GM12878 (cell line): Measurements from ENCODE around the gene MTRR. TPM values are rescaled to one million over a fixed set of nuclear protein-coding genes. Genes with fewer than 3 reads are reported as not detected.

ENCODE experiments used
- ATAC-seq: fragments of 200-7000 bp; cut with Tn5 transposase; 3 replicates; pipeline ENCODE4 v1.9.1; 2020; ENCODE audit warnings: mild to moderate bottlenecking, moderate library complexity
- BruUV-seq: library from RNA; stranded (reverse); fragments of 400-500 nt; replicated peaks from 2 replicates; lab custom pipeline; 2021; lab: Mats Ljungman, UMichigan
- CTCF ChIA-PET: fragments of 300-600 bp; sonication (Branson Sonifier 250); formaldehyde crosslinking; extraction: SDS; loops from one replicate; lab custom pipeline; 2021; ENCODE audit warnings: inconsistent platforms; lab: Yijun Ruan, JAX
- POLR2A ChIA-PET: fragments of 350-600 bp; formaldehyde crosslinking; extraction: SDS; loops from one replicate; lab custom pipeline; 2021; ENCODE audit warnings: inconsistent platforms; lab: Charles Lee
- RAD21 ChIA-PET: fragments of 300-600 bp; sonication (Branson Sonifier 250); formaldehyde crosslinking; loops from one replicate; lab custom pipeline; 2023; ENCODE audit warnings: antibody characterized with exemption; ENCODE audit not compliant: unreplicated experiment; lab: Charles Lee
- SMC1A ChIA-PET: fragments of 300-600 bp; sonication (Branson Sonifier 250); formaldehyde crosslinking; loops from one replicate; lab custom pipeline; 2023; ENCODE audit not compliant: unreplicated experiment, uncharacterized antibody; lab: Charles Lee
- DNase-seq: peaks from one replicate; pipeline ENCODE4 v3.0.0-alpha.2; 2011; ENCODE audit warnings: low read depth, low spot score
- FAIRE-seq: peaks from 3 replicates; lab custom pipeline; 2011; peaks lifted over from hg19 to GRCh38; lab: Jason Lieb, UNC
- H2AFZ ChIP-seq: 2 replicates; pipeline ENCODE4 v1.6.0; 2011; ENCODE audit warnings: low read depth, low read length, control low read depth; ENCODE audit not compliant: control insufficient read depth
- H3K27ac ChIP-seq: 2 replicates; pipeline ENCODE4 v1.5.1; 2011; ENCODE audit warnings: control low read depth; ENCODE audit not compliant: control insufficient read depth, insufficient read depth
- H3K27me3 ChIP-seq, 2 experiments: replicated peaks in 1 of 2; 2 replicates each; pipeline versions ENCODE4 v1.6.0 to v1.6.1; 2011; ENCODE audit warnings: low read length in 1 of 2; ENCODE audit not compliant: control insufficient read depth in 2 of 2, insufficient read depth in 2 of 2
- H3K36me3 ChIP-seq, 2 experiments: 2 replicates each; pipeline ENCODE4 v1.5.1; 2011; ENCODE audit warnings: low read length in 1 of 2; ENCODE audit not compliant: control insufficient read depth in 2 of 2, insufficient read depth in 2 of 2
- H3K4me1 ChIP-seq: 2 replicates; pipeline ENCODE4 v1.6.1; 2011; ENCODE audit warnings: mild to moderate bottlenecking, low read length, moderate library complexity, mixed read lengths; ENCODE audit not compliant: control insufficient read depth, insufficient read depth
- H3K4me2 ChIP-seq: 2 replicates; pipeline ENCODE4 v1.6.0; 2011; ENCODE audit warnings: control low read depth; ENCODE audit not compliant: control insufficient read depth, insufficient read depth
- H3K4me3 ChIP-seq: fragments of 200-600 bp; sonication (generic); 2 replicates; pipeline ENCODE4 v1.5.1; 2016
- H3K79me2 ChIP-seq: 2 replicates; pipeline ENCODE4 v1.6.0; 2011; ENCODE audit warnings: low read length; ENCODE audit not compliant: control insufficient read depth, insufficient read depth
- H3K9ac ChIP-seq: 2 replicates; pipeline ENCODE4 v1.8.0; 2011; ENCODE audit warnings: low read length, control low read depth, mixed read lengths; ENCODE audit not compliant: control insufficient read depth, insufficient read depth
- H3K9me3 ChIP-seq: replicated peaks from 3 replicates; pipeline ENCODE4 v1.5.1; 2011; ENCODE audit warnings: mild to moderate bottlenecking, low read length; ENCODE audit not compliant: control insufficient read depth, insufficient read depth
- H4K20me1 ChIP-seq: 2 replicates; pipeline ENCODE4 v1.6.0; 2011; ENCODE audit not compliant: control insufficient read depth, insufficient read depth
- CTCF ChIP-seq, 3 experiments: IDR thresholded peaks in 2 of 3; conservative IDR thresholded peaks in 1 of 3; 2 replicates each; pipeline ENCODE4 v1.5.1; 2011; ENCODE audit warnings: low read depth in 3 of 3, low read length in 3 of 3, mild to moderate bottlenecking in 3 of 3, control low read depth in 2 of 3, moderate library complexity in 2 of 3, inconsistent platforms in 1 of 3, mixed read lengths in 1 of 3; ENCODE audit not compliant: control insufficient read depth in 2 of 3, insufficient read depth in 1 of 3; ENCODE audit errors: extremely low read depth in 1 of 3
- E2F4 ChIP-seq: IDR thresholded peaks from 2 replicates; pipeline ENCODE4 v1.6.1; 2012; ENCODE audit warnings: low read depth, low read length, improper control_type of control experiment
- EGR1 ChIP-seq, 2 experiments: IDR thresholded peaks; 1 replicate in 1 of 2; 2 replicates in 1 of 2; pipeline ENCODE4 v1.6.1; 2011 to 2012; ENCODE audit warnings: low read depth in 2 of 2, low read length in 2 of 2, borderline replicate concordance in 1 of 2, mild to moderate bottlenecking in 1 of 2, moderate library complexity in 1 of 2
- ELK1 ChIP-seq: IDR thresholded peaks from 2 replicates; pipeline ENCODE4 v1.6.1; 2012; ENCODE audit warnings: low read depth, low read length, improper control_type of control experiment
- FOXM1 ChIP-seq: IDR thresholded peaks from 2 replicates; pipeline ENCODE4 v1.6.1; 2012; ENCODE audit warnings: low read depth, mild to moderate bottlenecking, inconsistent platforms, low read length, moderate library complexity
- GABPA ChIP-seq: IDR thresholded peaks from 2 replicates; pipeline ENCODE4 v1.6.1; 2014; ENCODE audit warnings: antibody characterized with exemption, low read depth, mild to moderate bottlenecking, inconsistent platforms
- IKZF2 ChIP-seq, 2 experiments: fragments of 450-650 bp; IDR thresholded peaks; 2 replicates each; pipeline ENCODE4 v1.6.1; 2017; ENCODE audit warnings: mild to moderate bottlenecking in 2 of 2, moderate library complexity in 2 of 2
- IRF5 ChIP-seq: fragments of 450-650 bp; IDR thresholded peaks from 2 replicates; pipeline ENCODE4 v1.6.1; 2017; ENCODE audit warnings: borderline replicate concordance
- KDM1A ChIP-seq: fragments of 200-600 bp; sonication (generic); IDR thresholded peaks from 2 replicates; pipeline ENCODE4 v1.6.1; 2016; ENCODE audit warnings: borderline replicate concordance
- MAX ChIP-seq: IDR thresholded peaks from 2 replicates; pipeline ENCODE4 v1.6.1; 2012; ENCODE audit warnings: low read depth, low read length, improper control_type of control experiment
- RUNX3 ChIP-seq: IDR thresholded peaks from 2 replicates; pipeline ENCODE4 v1.6.1; 2012; ENCODE audit warnings: low read length, inconsistent platforms
- SMAD5 ChIP-seq: IDR thresholded peaks from 2 replicates; pipeline ENCODE4 v1.6.1; 2016; ENCODE audit warnings: antibody characterized with exemption, low read depth
- SMC3 ChIP-seq: IDR thresholded peaks from 2 replicates; pipeline ENCODE4 v1.6.1; 2011; ENCODE audit warnings: low read length, improper control_type of control experiment, borderline replicate concordance
- SUPT20H ChIP-seq: IDR thresholded peaks from 2 replicates; pipeline ENCODE4 v1.6.1; 2011; ENCODE audit warnings: low read depth, mild to moderate bottlenecking, low read length, moderate library complexity, borderline replicate concordance; ENCODE audit not compliant: control insufficient read depth
- TCF7 ChIP-seq: IDR thresholded peaks from 2 replicates; pipeline ENCODE4 v1.6.1; 2014; ENCODE audit warnings: antibody characterized with exemption, borderline replicate concordance
- ZBTB11 ChIP-seq: fragments of 450-650 bp; formaldehyde crosslinking; IDR thresholded peaks from 2 replicates; pipeline ENCODE4 v1.5.0; 2022; ENCODE audit warnings: mild to moderate bottlenecking, missing genetic modification characterization
- WGBS: methylation state at CpG from one replicate; pipeline ENCODE4 v1.1.6; 2016; ENCODE audit warnings: low lambda C conversion rate; ENCODE audit not compliant: insufficient replicate concordance, insufficient coverage; ENCODE audit errors: missing lambda C conversion rate; 5-methylcytosine and 5-hydroxymethylcytosine counted together
- in situ Hi-C: fragments of 300-500 bp; cut with MboI; formaldehyde crosslinking; loops from 9 replicates; pipeline ENCODE4 v1.14.3; 2018; ENCODE audit warnings: mixed read lengths
- intact Hi-C: fragments of 100-400 bp; cut with micrococcal nuclease; formaldehyde crosslinking; loops from one replicate; pipeline ENCODE4 v1.14.2; 2022; ENCODE audit not compliant: unreplicated experiment
- polyA plus RNA-seq, 11 experiments: library from polyadenylated mRNA; depleted of rRNA in 4 of 11; unstranded in 6 of 11; stranded (reverse) in 5 of 11; fragments of >200 nt; fragmentation: Nextera tagmentation in 4 of 11; fragmentation: Illumina TruSeq in 1 of 11; extraction: Ambion mirVana in 4 of 11; extraction: Trizol in 1 of 11; gene quantifications; 1 replicate in 1 of 11; 2 replicates in 10 of 11; pipeline versions ENCODE4 v1.2.1 to v1.2.3, GENCODE V29; 2011 to 2016; ENCODE audit warnings: inconsistent platforms in 2 of 11, missing spikeins in 2 of 11, low read depth in 1 of 11
- total RNA-seq, 4 experiments: library from RNA; depleted of rRNA in 3 of 4; stranded (reverse); fragments of >200 nt in 3 of 4; fragmentation: Illumina TruSeq in 1 of 4; extraction: Trizol in 1 of 4; gene quantifications; 2 replicates each; pipeline versions ENCODE4 v1.2.1 to v1.2.3, GENCODE V29; 2013 to 2021

Gene MTRR
- total and polyA plus RNA-seq, 10 of the 15 experiments (the other 5 are each of a cell fraction or from before 2014, with no cell fraction given): 13.8 to 76.9 (median 38.0) TPM

GRCh38 chr5:7851240-7851592, 17.7 kb upstream of the MTRR start:
- no peak overlapping the region for H3K4me2 ChIP-seq
- no peaks in the 10 kb centered on the region for H3K79me2 ChIP-seq
- no TSS peak for BruUV-seq
- H3K4me3 ChIP-seq: no peak overlapping the region
- no peak for DNase-seq
- intact Hi-C loops: no loop called here
- H3K9ac ChIP-seq: no peak overlapping the region
- no peaks in the 10 kb centered on the region for H3K4me1 ChIP-seq
- ATAC-seq: no peak
- H3K27ac ChIP-seq: no peak overlapping the region
- no peaks in the 10 kb centered on the region for H3K36me3 ChIP-seq
- RAD21 ChIA-PET: no interaction called here
- no peaks in the 10 kb centered on the region; the same call in 2 of the 3 replicates for H3K9me3 ChIP-seq
- FAIRE-seq: no peak
- no peak overlapping the region for H2AFZ ChIP-seq
- POLR2A ChIA-PET: no interaction called here
- SMC1A ChIA-PET: no interaction called here
- in situ Hi-C loops: no loop called here
- H3K27me3 ChIP-seq: peaks cover 6 to 9% of the 10 kb centered on the region in 2 experiments; a peak in 3 of 4 replicates
- 78% methylated on average over 16 of the region's 16 CpGs for WGBS
- no peaks in the 10 kb centered on the region for H4K20me1 ChIP-seq
- CTCF ChIA-PET: no interaction called here
- TF ChIP-seq IRF5 (no peak), RUNX3 (no peak), E2F4 (no peak), FOXM1 (no peak), KDM1A (no peak), SMAD5 (no peak), ELK1 (no peak), SUPT20H (no peak), ZBTB11 (CRISPR knock-in tag) (no peak), TCF7 (no peak), SMC3 (no peak), IKZF2 (IDR thresholded peaks at IDR 0.05) (no peak), EGR1 (IDR thresholded peaks at IDR 0.05; ENCODE audit: borderline replicate concordance in 1 of 2, low read depth in 2 of 2, low read length in 2 of 2) (no peak), GABPA (no peak), CTCF (IDR thresholded peaks at IDR 0.05 in 2 of 3, conservative IDR thresholded peaks at IDR 0.05 in 1 of 3; ENCODE audit: control insufficient read depth in 2 of 3, extremely low read depth in 1 of 3, insufficient read depth in 1 of 3, low read depth in 3 of 3, low read length in 3 of 3) (no peak), MAX (no peak)
